Omental fat pad (tissue), 4 donors: ENCODE data around the gene MCC. TPM values are rescaled to one million over a fixed set of nuclear protein-coding genes. Genes with fewer than 3 reads are reported as not detected.

Experiments
- ATAC-seq: fragments of 150-250 bp; one replicate; pipeline ENCODE4 v1.9.1; 2016; ENCODE audit warnings: mild to moderate bottlenecking, moderate library complexity; ENCODE audit not compliant: low FRiP score
- DNase-seq: peaks from one replicate; pipeline ENCODE4 v3.0.0-alpha.2; 2019; ENCODE audit warnings: low spot score
- total RNA-seq, 4 donors: library from RNA; depleted of rRNA; stranded (reverse); fragments of >200 nt; gene quantifications; one replicate each; pipeline ENCODE4 v1.1.0, GENCODE V29; 2016
- TF ChIP-seq, protein P1 (sequence below), 3 donors: fragments of 450-650 bp; IDR thresholded peaks; one replicate each; pipeline ENCODE4 v1.5.1; 2016 to 2017; ENCODE audit warnings: antibody characterized with exemption in 3 of 3, mild to moderate bottlenecking in 3 of 3, moderate library complexity in 2 of 3

MCC gene
- total RNA-seq, 4 donors from 2014 or later, result 32.8 to 56.3 (median 44.4) TPM

- no peak for DNase-seq
- ATAC-seq, result no peak
- TF ChIP-seq, protein P1, sequence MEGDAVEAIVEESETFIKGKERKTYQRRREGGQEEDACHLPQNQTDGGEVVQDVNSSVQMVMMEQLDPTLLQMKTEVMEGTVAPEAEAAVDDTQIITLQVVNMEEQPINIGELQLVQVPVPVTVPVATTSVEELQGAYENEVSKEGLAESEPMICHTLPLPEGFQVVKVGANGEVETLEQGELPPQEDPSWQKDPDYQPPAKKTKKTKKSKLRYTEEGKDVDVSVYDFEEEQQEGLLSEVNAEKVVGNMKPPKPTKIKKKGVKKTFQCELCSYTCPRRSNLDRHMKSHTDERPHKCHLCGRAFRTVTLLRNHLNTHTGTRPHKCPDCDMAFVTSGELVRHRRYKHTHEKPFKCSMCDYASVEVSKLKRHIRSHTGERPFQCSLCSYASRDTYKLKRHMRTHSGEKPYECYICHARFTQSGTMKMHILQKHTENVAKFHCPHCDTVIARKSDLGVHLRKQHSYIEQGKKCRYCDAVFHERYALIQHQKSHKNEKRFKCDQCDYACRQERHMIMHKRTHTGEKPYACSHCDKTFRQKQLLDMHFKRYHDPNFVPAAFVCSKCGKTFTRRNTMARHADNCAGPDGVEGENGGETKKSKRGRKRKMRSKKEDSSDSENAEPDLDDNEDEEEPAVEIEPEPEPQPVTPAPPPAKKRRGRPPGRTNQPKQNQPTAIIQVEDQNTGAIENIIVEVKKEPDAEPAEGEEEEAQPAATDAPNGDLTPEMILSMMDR (IDR thresholded peaks at IDR 0.05), result no peak
These were observed 268.6 kb downstream of the MCC start for GRCh38 chr5:113219695-113220094.

GRCh38 chr5:113218906-113219517 lies 269.2 kb downstream of the MCC start:
- TF ChIP-seq, protein P1 (IDR thresholded peaks at IDR 0.05), result no peak
- ATAC-seq, result no peak

GRCh38 chr5:113218200-113218599 lies 270.1 kb downstream of the MCC start:
- ATAC-seq (no peak), DNase-seq (no peak)
- TF ChIP-seq, protein P1 (IDR thresholded peaks at IDR 0.05), result no peak

More at GRCh38 chr5:113218906-113219517, 269.2 kb downstream of the MCC start:
- no peak for DNase-seq

DNA sequence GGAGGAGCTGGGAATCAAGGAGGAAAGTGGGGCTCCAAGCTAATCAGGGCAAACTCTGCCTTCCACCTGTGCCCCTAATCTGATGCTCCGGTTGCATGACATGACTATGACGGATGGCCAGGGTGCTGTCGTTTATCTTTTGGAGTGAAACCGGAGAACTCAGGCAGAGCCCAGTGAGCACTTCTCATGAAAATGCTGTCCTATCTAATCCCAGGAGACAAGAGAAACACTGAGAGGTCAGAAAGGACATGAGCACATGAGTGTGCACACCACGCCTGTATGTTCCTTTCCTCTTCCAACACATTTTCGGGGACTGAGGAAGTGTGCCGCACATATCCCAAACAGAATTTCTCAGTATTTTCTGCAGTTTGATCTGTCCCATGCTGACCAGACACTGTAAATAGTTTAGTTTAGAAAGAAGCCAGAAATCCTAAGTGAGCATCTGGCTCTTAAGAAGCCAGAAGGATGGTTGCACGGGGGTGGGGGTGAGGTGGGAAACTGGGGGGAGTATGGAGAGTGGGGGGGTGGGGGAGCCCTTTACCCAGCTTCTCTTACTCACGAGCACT lies 270.6 kb downstream of the MCC start:
- DNase-seq (no peak), ATAC-seq (no peak)
- TF ChIP-seq, protein P1 (IDR thresholded peaks at IDR 0.05), result no peak

GRCh38 chr5:113216545-113216944 lies 271.7 kb downstream of the MCC start:
- TF ChIP-seq, protein P1 (IDR thresholded peaks at IDR 0.05), result no peak
- ATAC-seq (no peak), DNase-seq (no peak)

GRCh38 chr5:113215401-113216060 lies 272.7 kb downstream of the MCC start:
- DNase-seq, result no peak
- ATAC-seq, result no peak
- TF ChIP-seq, protein P1 (IDR thresholded peaks at IDR 0.05), result no peak
